Suprapubic skin (tissue), 3 donors: ENCODE data around the gene CACUL1.

ENCODE experiments used
- CTCF ChIP-seq, 2 donors: fragments of 200-600 bp in 1 of 2; fragments of 450-650 bp in 1 of 2; sonication (generic) in 1 of 2; IDR thresholded peaks; one replicate each; pipeline ENCODE4 v1.5.1; 2016 to 2019; ENCODE audit warnings: antibody characterized with exemption in 2 of 2, mild to moderate bottlenecking in 1 of 2, moderate library complexity in 1 of 2
- POLR2A ChIP-seq, 2 donors: fragments of 450-650 bp; IDR thresholded peaks; one replicate each; pipeline ENCODE4 v1.6.1; 2017; ENCODE audit warnings: antibody characterized with exemption in 2 of 2, mild to moderate bottlenecking in 2 of 2, moderate library complexity in 2 of 2

DNA sequence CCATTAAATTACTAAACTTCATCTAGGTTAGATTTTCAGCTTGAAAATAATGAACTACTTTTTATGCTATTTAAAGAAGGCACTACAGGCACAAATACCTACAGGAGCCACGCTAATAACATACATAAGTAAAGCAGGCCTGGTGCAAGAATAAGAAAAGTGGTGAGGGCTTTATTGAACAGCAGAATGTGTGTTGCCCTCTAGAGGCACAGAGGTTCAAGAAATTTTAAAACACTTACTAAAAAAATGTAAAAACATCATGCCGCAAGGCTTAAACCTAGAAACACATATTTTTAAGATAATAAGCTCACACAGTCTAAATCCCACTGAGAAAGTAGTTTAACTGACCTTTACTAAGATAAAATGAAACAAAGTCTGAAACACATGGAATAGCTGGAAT lies 20.3 kb downstream of the CACUL1 start:
- no peak for TF ChIP-seq CTCF (IDR thresholded peaks at IDR 0.05)
- no peak for TF ChIP-seq POLR2A (IDR thresholded peaks at IDR 0.05)
